Right renal cortex interstitium (tissue), 3 donors: Measurements from ENCODE around the gene SLC7A1. TPM values are rescaled to one million over a fixed set of nuclear protein-coding genes. Genes with fewer than 3 reads are reported as not detected.
A peak's percentile ranks its signal among the peaks of the same experiment; 100 is the strongest.

Source experiments
- DNase-seq, 3 donors: peaks; one replicate each; pipeline ENCODE4 v3.0.0-alpha.2; 2013; ENCODE audit warnings: low read depth in 3 of 3, low spot score in 2 of 3
- polyA plus RNA-seq, 3 donors: library from polyadenylated mRNA; unstranded; fragments of 120-200 nt; gene quantifications; one replicate each; pipeline ENCODE4 v1.2.1, GENCODE V29; 2013; ENCODE audit not compliant: insufficient read length in 3 of 3

SLC7A1 gene
- polyA plus RNA-seq, 3 donors, result 15.3 to 16.8 (median 15.6) TPM

- DNase-seq, result no peak
Observed at GRCh38 chr13:29562786-29563438, 32.6 kb downstream of the SLC7A1 start.

- no peak for DNase-seq
Observed at GRCh38 chr13:29561918-29562317, 33.6 kb downstream of the SLC7A1 start.

DNA sequence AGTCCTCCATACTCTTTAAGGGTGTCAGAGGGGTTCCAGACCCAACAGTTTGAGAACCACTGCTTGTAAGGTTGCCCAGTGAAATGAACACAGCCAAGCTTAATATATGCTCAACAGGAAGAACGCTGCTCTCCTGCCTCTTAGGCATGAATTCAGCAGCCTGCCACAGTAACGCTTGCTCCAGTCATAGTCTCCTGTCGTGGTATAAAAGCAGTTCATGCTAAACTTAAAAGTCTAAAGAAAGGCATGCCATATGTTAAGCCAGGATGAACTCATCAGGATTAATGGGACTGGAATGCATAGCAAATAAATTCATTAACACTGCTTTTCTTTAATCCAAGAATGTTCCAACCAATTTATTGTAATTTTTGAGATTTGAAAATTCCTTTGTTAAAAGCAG lies 38.7 kb downstream of the SLC7A1 start:
- no peak for DNase-seq

- no peak for DNase-seq
Observed at GRCh38 chr13:29551214-29551613, 44.3 kb downstream of the SLC7A1 start.

- DNase-seq, result no peak
Observed at GRCh38 chr13:29550430-29550988, 45.0 kb downstream of the SLC7A1 start.

DNA sequence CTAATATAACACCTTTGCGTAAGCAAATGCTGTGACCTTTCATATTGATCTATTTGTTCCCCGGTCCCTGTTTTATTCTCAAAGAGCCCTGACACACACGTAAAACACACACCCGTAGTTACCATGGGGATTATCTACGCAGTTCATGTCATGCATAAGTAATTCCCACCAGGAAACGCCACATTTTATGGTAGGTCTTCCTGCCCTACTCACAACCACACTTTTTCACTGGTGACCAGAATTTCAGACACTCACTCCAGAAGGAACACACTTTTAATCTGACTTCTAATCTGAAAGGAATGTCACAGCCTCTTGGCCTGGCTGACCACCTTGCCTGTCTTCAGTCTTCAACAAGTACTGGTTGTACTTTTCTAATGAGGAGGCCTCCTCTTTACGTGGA lies 46.8 kb downstream of the SLC7A1 start:
- DNase-seq, result peak in 2 of 3 donors; percentile 34 to 35

- no peak for DNase-seq
Observed at GRCh38 chr13:29547153-29547552, 48.3 kb downstream of the SLC7A1 start.

GRCh38 chr13:29546662-29547061 lies 48.8 kb downstream of the SLC7A1 start:
- no peak for DNase-seq

DNA sequence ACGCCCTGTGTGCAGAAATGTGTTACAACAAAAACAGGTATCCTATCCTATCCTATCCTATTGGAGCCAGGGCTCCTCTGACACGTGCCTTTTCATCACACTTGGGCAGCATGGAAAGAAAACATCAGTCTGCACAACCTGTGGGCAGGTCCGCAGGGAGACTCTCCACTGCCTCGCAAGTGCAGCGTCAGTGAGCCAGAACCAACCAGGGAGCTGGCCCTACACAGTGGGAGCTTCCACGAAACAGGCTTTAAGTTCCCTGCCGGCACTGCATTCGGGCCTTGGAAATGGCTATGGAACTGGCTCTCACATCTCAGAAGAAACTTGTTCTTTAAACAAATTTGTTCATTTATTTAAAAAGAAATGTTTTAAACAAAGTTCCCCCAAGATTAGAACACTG lies 49.5 kb downstream of the SLC7A1 start:
- no peak for DNase-seq

GRCh38 chr13:29543230-29544215 lies 52.0 kb downstream of the SLC7A1 start:
- no peak for DNase-seq

- no peak for DNase-seq
Observed at GRCh38 chr13:29542381-29542780, 53.1 kb downstream of the SLC7A1 start.

DNA sequence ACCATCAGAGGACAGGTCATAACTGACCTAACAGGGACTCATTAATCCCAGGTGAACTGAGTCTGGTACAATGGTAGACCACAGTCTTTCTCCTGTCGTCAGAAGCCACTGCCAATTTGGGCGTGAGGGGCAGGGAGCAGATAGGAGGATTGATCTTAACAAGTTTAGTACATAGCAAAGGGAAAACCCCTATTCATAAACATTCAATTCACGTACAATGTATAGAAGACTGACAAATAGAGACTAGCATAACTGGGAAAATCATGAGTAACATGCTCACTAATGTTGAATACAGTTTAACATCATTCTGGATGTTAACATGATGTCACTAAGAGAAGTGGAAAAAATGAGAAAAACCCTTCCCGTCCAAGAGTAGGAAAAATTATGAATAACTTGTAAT lies 54.1 kb downstream of the SLC7A1 start:
- no peak for DNase-seq

- no peak for DNase-seq
Observed at GRCh38 chr13:29540799-29541198, 54.7 kb downstream of the SLC7A1 start.

GRCh38 chr13:29540334-29540733 lies 55.2 kb downstream of the SLC7A1 start:
- no peak for DNase-seq

DNA sequence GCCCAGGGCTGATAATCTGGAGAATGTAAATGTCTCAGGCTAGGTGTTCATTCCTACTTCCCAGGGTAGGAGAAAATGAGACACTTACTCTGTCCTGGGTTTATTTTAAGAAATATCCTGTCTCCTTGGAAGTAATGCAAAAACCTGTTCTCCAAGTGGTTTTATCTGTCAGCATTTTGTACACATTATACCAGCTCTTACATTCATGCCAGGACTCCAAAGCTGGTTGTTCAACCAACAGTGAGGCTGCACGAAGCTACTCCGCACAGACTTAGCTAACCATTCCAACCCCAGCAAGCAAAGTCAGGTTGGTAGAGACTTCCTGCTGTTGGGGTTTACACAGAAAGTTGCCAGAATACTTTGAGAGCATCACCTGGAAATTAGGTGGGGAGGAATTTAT lies 55.6 kb downstream of the SLC7A1 start:
- no peak for DNase-seq

GRCh38 chr13:29538652-29539040 lies 56.8 kb downstream of the SLC7A1 start:
- no peak for DNase-seq

DNA sequence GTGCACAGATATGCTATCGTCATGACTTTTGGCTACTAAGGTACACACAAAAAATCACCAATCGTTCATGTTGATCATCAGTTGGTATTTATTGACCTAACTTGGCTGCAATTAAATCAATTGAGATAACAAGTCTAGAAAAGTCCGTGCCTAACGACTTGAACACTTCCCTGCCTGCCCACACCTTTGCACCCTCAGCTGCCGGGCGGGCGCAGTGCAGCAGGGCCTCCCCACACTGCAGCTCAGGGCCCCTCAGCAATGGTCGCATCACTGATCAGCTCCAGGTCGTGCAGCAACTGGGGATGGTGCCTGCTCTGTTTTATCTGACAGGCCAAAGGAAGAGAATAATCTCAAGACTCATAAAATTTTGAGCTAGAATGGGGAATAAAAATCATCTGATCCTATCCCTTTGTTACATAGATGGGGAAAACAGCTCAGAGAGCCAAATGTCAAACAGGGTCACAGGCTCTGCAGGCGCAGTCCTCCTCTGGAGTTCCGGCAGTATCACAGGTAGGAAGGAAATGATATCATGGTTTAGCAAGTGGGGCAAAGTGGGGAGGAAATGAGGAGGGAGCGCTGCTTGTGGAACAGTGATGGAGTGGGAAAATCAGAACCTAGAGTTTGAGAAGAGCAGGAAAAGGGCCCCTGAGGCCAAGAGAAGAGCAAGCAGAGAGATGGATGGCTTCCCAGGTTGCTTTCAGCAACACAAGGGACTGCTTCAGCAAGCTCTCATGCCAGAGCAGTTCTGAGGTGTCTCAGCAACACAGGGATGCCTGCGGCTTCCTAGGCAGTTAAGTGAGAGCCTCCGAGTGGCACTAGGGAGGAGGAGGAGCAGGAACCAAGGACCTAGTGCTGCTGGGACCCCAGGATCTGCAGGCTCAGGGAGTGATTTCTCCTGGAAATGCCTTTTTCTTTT lies 57.5 kb downstream of the SLC7A1 start:
- DNase-seq, result no peak

GRCh38 chr13:29536853-29537252 lies 58.6 kb downstream of the SLC7A1 start:
- DNase-seq, result no peak

GRCh38 chr13:29535663-29536655 lies 59.5 kb downstream of the SLC7A1 start:
- DNase-seq, result no peak
